Activated CD4-positive, alpha-beta T cell treated with anti-CD3 and anti-CD28 coated beads for 1 hour (primary cell): ENCODE results near the gene FREM1.

Experiments used
- DNase-seq: peaks from one replicate; pipeline ENCODE4 v3.0.0-alpha.2; 2020

Gene FREM1

DNA sequence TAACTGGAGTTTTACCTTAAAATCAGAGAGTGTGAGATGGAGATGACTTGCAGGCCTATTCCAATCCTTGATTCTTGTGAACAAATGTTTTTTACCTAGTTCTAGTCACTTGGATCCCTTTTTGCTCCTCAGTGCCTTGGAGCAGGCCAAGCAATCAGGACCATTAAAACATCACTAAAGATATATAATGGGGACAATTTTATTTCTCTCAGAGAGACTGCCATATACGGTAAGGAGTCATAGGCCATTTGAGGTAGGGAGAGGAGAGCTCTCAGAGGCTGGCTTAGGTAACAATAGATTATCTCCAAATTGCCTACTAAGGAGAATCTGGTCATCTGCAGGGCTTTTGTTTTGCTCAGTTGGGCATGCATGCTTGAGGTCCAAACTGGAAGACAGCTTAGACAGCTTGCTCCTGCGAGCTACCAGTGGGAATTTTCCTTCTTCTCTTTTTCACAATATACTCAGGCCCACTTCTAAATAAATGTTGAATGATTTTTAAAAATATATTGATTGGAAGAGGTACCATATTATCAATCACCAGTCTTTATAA lies 44.0 kb downstream of the FREM1 start:
- DNase-seq, result no peak

DNA sequence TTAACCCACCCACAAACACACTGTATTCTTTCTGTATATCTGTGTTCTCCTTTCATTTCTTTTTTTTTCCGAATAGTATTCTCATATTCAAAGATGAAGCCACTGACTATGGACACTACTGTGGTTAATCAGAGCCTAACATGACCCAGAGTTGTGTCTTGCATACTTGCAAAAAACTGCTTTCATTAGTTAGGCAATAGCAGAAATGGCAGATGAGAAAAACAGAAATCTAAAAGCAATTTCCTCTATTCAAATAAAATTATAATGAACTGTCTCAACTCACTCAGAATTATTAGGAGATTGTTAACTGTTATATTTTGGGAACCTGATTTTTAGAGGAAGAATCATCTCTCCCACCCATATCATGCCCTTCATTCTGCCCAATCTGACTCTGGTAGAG lies 45.9 kb downstream of the FREM1 start:
- no peak for DNase-seq

DNA sequence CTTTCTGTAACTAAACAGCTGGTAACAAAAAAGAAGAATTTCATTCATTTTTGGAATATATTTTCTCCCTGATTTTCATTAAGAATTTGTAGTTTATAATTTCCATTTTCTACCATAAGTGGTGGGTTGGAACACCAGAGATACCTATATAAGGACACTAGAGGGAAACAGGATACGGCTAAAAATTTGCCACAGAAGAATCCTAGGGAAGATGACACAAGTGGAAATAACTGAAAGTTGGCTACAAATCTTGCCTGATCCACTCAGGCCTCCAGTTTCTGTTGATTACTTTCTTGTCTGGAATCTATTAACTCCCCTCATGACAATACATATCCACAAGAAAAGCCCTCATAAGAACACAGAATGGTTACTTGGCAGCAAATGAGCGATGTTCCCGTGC lies 46.8 kb downstream of the FREM1 start:
- DNase-seq, result no peak

GRCh38 chr9:14857449-14858305 lies 52.6 kb downstream of the FREM1 start:
- DNase-seq, result no peak

DNA sequence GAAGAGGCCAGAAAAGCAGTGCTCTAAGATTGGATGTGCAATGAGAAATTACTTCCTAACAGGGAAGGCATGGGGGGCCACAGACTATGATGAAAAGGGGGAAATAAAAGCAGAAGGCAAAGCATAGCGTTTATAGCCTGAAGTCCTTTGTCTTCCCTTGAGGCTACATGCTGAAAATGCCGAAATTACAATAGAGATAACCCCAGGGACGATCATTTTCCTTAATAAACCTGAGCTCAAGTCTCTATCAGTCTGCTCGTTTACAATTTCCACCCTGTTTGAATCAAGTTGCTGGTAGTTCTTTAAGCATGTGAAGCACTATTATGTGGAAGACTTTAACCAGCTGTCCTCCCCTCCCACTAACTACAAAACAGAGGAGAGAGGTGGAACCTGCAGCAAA lies 60.4 kb downstream of the FREM1 start:
- DNase-seq, result no peak

- no peak for DNase-seq
These were observed 60.9 kb downstream of the FREM1 start for GRCh38 chr9:14849296-14849695.

- DNase-seq, result peak; percentile 11
These were observed 63.3 kb downstream of the FREM1 start for GRCh38 chr9:14846871-14847311.

- DNase-seq, result no peak
These were observed 67.1 kb downstream of the FREM1 start for GRCh38 chr9:14843163-14843562.

GRCh38 chr9:14842269-14842668 lies 68.0 kb downstream of the FREM1 start:
- no peak for DNase-seq

GRCh38 chr9:14838701-14839100 lies 71.5 kb downstream of the FREM1 start:
- no peak for DNase-seq

- no peak for DNase-seq
These were observed 73.3 kb downstream of the FREM1 start for GRCh38 chr9:14836885-14837284.

- DNase-seq, result no peak
These were observed 78.6 kb downstream of the FREM1 start for GRCh38 chr9:14831661-14832060.

- no peak for DNase-seq
These were observed 79.2 kb downstream of the FREM1 start for GRCh38 chr9:14831074-14831473.

DNA sequence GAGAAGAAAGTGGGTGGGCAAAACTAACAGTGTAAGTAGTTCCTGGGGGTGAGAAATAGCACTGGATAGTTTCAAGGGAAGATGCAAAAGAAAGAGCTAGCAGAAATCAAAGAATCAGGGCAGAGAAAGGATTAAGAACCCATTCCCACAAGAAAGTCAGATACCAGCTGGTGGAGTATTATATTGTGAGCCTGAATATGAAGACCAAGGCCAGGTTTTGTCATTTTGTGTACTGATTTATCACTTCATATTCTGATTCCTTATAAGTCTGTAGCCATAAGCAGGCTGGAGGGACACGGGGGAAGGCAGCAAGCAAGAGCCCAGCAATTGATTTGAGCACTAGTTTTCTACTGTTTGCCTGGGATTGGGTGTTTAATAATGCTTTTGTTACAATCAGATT lies 80.2 kb downstream of the FREM1 start:
- DNase-seq, result no peak

GRCh38 chr9:14829204-14829603 lies 81.0 kb downstream of the FREM1 start:
- no peak for DNase-seq

GRCh38 chr9:14827805-14828204 lies 82.4 kb downstream of the FREM1 start:
- no peak for DNase-seq

- no peak for DNase-seq
These were observed 85.7 kb downstream of the FREM1 start for GRCh38 chr9:14824481-14824880.

DNA sequence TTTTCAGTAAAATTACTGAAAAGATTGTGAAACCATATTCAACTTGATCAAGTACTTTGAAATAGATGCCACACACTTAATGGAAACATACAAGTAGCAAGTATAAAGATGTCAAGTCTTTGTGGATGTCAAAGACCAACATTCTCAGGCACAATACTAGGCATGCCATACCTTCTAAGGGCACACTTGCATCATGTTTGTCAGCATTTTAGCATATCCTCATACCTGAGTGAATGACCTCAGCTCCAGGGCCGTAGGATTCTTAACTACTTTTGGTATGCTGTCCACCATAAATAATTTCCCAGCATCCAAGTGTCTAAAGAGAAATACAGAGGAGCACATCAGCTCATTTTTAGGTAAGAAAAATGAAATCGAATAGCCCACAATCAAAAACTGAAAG lies 86.4 kb downstream of the FREM1 start:
- DNase-seq, result no peak

GRCh38 chr9:14822666-14823065 lies 87.6 kb downstream of the FREM1 start:
- no peak for DNase-seq

DNA sequence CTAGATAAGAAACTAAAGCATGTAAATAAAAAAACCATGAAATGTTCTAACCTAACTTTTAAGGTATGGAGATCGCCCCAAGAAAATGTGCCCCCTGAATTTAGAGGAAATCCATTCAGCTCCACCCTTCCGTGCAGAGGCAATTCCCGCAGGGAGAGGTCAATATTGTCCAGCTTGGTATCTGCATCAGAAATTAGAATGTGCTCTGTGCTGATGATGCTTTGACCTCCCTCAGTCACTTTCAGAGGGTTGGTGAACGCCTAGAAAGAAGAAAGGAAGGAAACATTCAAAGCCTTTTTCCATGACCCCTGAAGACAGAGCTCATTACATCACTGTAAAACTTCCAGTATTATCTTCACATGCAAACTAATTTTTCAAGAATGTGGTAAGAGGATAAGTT lies 91.0 kb downstream of the FREM1 start:
- no peak for DNase-seq

DNA sequence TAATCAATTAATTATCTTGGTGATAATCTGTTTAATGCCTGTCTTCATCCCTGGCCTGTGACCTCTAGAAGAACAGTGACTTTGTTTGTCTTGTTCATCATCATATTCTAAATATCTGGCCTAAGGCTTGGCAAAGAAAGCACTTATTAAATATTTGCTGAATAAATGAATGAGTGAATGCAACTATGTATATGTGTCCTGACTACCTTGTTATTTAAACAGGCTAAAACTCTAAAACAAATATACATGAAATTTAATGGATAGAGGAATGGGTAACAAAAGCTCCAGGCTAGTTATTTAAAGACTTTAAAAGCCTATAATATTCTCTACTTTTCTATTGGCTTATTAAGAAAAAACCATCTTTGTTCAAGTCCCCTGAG lies 96.0 kb downstream of the FREM1 start:
- no peak for DNase-seq

- no peak for DNase-seq
These were observed 96.6 kb downstream of the FREM1 start for GRCh38 chr9:14813336-14814248.

DNA sequence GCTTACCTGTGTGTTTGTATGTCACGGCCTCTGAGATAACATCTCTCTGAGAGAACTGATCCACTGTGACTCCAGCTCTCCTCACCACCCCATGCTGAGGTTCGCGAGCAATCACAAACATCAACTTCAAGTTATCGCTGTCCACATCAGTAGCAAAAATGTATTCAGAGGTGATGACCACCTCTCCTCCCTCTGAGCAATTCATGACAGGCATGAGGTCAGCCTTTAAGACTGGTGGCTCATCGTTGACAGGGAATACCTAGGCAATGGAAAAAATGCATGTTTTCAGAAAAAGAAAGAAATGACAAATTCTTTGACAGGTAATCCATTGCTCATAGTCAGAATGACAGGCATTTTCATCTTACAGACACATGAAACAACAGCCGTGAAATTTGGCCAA lies 97.4 kb downstream of the FREM1 start:
- DNase-seq, result no peak

DNA sequence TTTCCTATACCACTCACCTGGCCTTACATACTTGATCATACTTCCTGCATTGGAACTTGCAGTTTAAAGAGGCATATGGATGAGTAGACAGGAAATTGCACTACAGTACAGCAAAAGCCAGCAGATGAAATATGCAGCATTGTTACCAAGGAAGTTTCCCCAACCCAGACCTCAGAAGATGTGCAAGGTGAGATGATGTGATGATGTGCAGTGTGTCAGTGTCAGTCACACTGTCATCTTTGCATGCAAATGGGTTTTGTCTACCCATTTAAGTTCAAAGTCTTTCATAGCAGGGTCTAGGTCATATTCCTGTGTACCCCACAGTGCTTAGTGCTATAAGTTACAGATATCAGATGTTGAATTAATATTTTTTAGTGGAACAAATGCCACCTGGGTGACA lies 98.4 kb downstream of the FREM1 start:
- DNase-seq, result no peak
